PC-9 (cell line): ENCODE data around the gene GNG13. TPM values are rescaled to one million over a fixed set of nuclear protein-coding genes. Genes with fewer than 3 reads are reported as not detected.

ENCODE experiments used
- BruUV-seq: library from RNA; stranded (reverse); fragments of 400-500 nt; replicated peaks from 2 replicates; lab custom pipeline; 2021; lab: Mats Ljungman, UMichigan
- CTCF ChIA-PET: fragments of 300-600 bp; sonication (Branson Sonifier 250); formaldehyde crosslinking; loops from one replicate; lab custom pipeline; 2022; ENCODE audit warnings: antibody characterized with exemption; lab: Charles Lee
- POLR2A ChIA-PET: fragments of 300-600 bp; sonication (Branson Sonifier 250); formaldehyde crosslinking; loops from one replicate; lab custom pipeline; 2022; ENCODE audit warnings: antibody characterized with exemption; ENCODE audit not compliant: unreplicated experiment; lab: Charles Lee
- DNase-seq, 2 experiments: peaks; one replicate each; pipeline versions ENCODE4 v3.0.0 to v3.0.0-alpha.2; 2015 to 2022; ENCODE audit warnings: mixed read lengths in 1 of 2
- H2AFZ ChIP-seq: fragments of 200-600 bp; sonication (generic); 2 replicates; pipeline ENCODE4 v1.8.1; 2017; ENCODE audit warnings: antibody characterized with exemption
- H3F3A ChIP-seq: fragments of 200-600 bp; sonication (generic); 2 replicates; pipeline ENCODE4 v1.8.1; 2017; ENCODE audit warnings: antibody characterized with exemption, mild to moderate bottlenecking, low read depth; ENCODE audit not compliant: insufficient read depth
- H3K27ac ChIP-seq: fragments of 200-600 bp; sonication (generic); 2 replicates; pipeline ENCODE4 v1.6.1; 2016; ENCODE audit warnings: mixed run types
- H3K27me3 ChIP-seq: fragments of 200-600 bp; sonication (generic); 2 replicates; pipeline ENCODE4 v1.6.1; 2016; ENCODE audit warnings: low read depth, mixed run types; ENCODE audit not compliant: insufficient read depth
- H3K36me3 ChIP-seq: fragments of 200-600 bp; sonication (generic); 2 replicates; pipeline ENCODE4 v1.6.1; 2016; ENCODE audit warnings: low read depth, mixed run types
- H3K4me1 ChIP-seq: fragments of 200-600 bp; sonication (generic); replicated peaks from 2 replicates; pipeline ENCODE4 v1.6.1; 2016; ENCODE audit warnings: mixed run types; ENCODE audit not compliant: insufficient read depth
- H3K4me2 ChIP-seq: fragments of 200-600 bp; sonication (generic); 2 replicates; pipeline ENCODE4 v1.6.1; 2017; ENCODE audit warnings: mixed run types
- H3K4me3 ChIP-seq: fragments of 200-600 bp; sonication (generic); 2 replicates; pipeline ENCODE4 v1.6.1; 2016; ENCODE audit warnings: mixed run types
- H3K79me2 ChIP-seq: fragments of 200-600 bp; sonication (generic); 2 replicates; pipeline ENCODE4 v1.6.1; 2017; ENCODE audit warnings: low read depth, mixed run types
- H3K9me2 ChIP-seq: fragments of 200-600 bp; sonication (generic); 2 replicates; pipeline ENCODE4 v1.8.1; 2017; ENCODE audit warnings: mild to moderate bottlenecking; ENCODE audit not compliant: insufficient read depth
- H3K9me3 ChIP-seq: fragments of 200-600 bp; sonication (generic); 2 replicates; pipeline ENCODE4 v1.8.1; 2016; ENCODE audit warnings: low read depth; ENCODE audit not compliant: insufficient read depth
- H4K20me1 ChIP-seq: fragments of 200-600 bp; sonication (generic); 2 replicates; pipeline ENCODE4 v1.8.1; 2017; ENCODE audit not compliant: insufficient read depth
- EZH2 ChIP-seq: fragments of 200-600 bp; sonication (generic); IDR thresholded peaks from 2 replicates; pipeline ENCODE4 v1.8.0; 2017; ENCODE audit warnings: antibody characterized with exemption, low read depth
- intact Hi-C: fragments of 100-400 bp; cut with micrococcal nuclease; formaldehyde crosslinking; loops from one replicate; pipeline ENCODE4 v1.10.0; 2022; ENCODE audit not compliant: unreplicated experiment
- total RNA-seq: library from RNA; stranded (reverse); gene quantifications from 2 replicates; pipeline ENCODE4 v1.2.3, GENCODE V29; 2021
- TF ChIP-seq, protein P1 (sequence below): fragments of 200-600 bp; sonication (generic); conservative IDR thresholded peaks from 2 replicates; pipeline ENCODE4 v1.6.1; 2017; ENCODE audit warnings: mixed run types, antibody characterized with exemption, mild to moderate bottlenecking, moderate library complexity

Gene GNG13
- total RNA-seq, 1 experiment from 2014 or later = not detected

DNA sequence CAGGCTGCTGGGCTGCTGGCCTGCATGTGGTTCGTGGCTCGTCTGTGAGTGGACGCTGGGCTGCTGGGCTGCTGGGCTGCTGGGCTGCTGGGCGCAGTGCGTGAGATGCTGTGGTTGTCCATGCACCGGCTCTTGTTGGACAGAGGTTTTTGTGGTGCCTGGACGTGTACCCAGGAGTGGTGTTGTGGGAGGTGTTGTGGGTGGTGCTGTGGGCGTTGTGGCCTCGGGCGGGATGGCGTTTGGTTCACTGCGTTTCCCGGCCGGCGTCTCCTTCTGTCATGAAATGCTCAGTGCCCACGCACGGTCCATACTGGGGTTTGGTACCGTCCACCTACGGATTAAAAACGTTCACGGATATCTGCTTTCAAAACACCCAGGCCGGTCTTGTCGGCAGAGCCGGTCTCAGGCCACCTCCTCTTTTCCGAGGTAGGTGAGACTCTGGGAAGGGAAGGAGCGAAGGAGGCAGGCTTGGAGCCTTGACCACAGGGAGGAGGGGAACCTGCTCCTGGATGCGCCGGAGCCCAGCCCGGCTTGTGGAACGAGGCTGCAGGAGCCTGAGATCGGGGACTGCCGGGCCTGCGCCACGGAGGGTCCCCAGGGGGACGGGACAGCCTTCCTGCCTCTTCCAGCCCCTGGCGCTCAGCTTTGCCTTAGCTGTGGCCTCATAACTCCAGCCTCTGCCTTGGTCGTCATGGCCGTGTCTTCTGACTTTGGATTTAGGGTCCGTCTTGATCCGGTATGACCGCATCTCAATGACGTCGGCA is 29.8 kb upstream of the GNG13 start:
- TF ChIP-seq, protein P1, sequence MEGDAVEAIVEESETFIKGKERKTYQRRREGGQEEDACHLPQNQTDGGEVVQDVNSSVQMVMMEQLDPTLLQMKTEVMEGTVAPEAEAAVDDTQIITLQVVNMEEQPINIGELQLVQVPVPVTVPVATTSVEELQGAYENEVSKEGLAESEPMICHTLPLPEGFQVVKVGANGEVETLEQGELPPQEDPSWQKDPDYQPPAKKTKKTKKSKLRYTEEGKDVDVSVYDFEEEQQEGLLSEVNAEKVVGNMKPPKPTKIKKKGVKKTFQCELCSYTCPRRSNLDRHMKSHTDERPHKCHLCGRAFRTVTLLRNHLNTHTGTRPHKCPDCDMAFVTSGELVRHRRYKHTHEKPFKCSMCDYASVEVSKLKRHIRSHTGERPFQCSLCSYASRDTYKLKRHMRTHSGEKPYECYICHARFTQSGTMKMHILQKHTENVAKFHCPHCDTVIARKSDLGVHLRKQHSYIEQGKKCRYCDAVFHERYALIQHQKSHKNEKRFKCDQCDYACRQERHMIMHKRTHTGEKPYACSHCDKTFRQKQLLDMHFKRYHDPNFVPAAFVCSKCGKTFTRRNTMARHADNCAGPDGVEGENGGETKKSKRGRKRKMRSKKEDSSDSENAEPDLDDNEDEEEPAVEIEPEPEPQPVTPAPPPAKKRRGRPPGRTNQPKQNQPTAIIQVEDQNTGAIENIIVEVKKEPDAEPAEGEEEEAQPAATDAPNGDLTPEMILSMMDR = no peak
- TF ChIP-seq EZH2 = no peak
- H3K4me2 ChIP-seq = no peak overlapping the region
- no peak overlapping the region for H2AFZ ChIP-seq
- no peaks in the 10 kb centered on the region for H4K20me1 ChIP-seq
- ChIA-PET CTCF (interaction anchor here (0.7 kb wide), 1 partner anchor 32 kb away, joined by 3 read pairs; no protein-coding TSS in a partner anchor), POLR2A (no interaction called here)
- intact Hi-C loops = no loop called here
- no peak for DNase-seq
- H3K9me3 ChIP-seq = no peaks in the 10 kb centered on the region
- no peaks in the 10 kb centered on the region for H3F3A ChIP-seq
- no TSS peak for BruUV-seq
- H3K79me2 ChIP-seq = no peaks in the 10 kb centered on the region
- peaks cover 87% of the 10 kb centered on the region for H3K27me3 ChIP-seq
- no peak overlapping the region for H3K27ac ChIP-seq
- no peaks in the 10 kb centered on the region for H3K4me1 ChIP-seq
- H3K4me3 ChIP-seq = no peak overlapping the region
- no peaks in the 10 kb centered on the region for H3K36me3 ChIP-seq
- no peaks in the 10 kb centered on the region for H3K9me2 ChIP-seq

DNA sequence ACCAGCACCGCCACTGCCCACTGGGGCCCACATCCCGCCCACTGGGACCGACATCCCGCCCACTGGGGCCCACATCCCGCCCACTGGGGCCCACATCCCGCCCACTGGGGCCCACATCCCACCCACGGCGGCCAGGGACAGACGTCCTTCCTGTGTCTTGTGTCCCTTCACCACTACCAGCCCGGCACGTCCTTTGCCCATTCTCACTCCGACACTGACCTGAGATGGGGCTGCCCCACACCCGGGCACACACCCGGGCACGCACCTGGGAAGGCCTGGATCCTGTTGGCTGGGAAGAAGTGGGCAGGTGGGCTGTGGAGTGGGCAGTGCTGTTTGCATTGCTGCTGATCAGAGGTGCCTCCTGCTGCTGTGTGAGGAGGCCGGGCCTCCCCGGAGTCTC is 28.4 kb upstream of the GNG13 start:
- H3K27me3 ChIP-seq = peaks cover 87% of the 10 kb centered on the region
- no peak overlapping the region for H3K27ac ChIP-seq
- no peak for TF ChIP-seq EZH2
- TF ChIP-seq, protein P1 = no peak
- CTCF ChIA-PET = no interaction called here
- no peaks in the 10 kb centered on the region for H3K79me2 ChIP-seq
- no peaks in the 10 kb centered on the region for H3F3A ChIP-seq
- no peaks in the 10 kb centered on the region for H3K9me2 ChIP-seq
- no peak for DNase-seq
- intact Hi-C loops = no loop called here
- H3K4me1 ChIP-seq = no peaks in the 10 kb centered on the region
- POLR2A ChIA-PET = no interaction called here
- no peaks in the 10 kb centered on the region for H4K20me1 ChIP-seq
- H3K9me3 ChIP-seq = no peaks in the 10 kb centered on the region
- H3K36me3 ChIP-seq = no peaks in the 10 kb centered on the region
- no peak overlapping the region for H3K4me2 ChIP-seq
- no peak overlapping the region for H2AFZ ChIP-seq
- H3K4me3 ChIP-seq = no peak overlapping the region
- no TSS peak for BruUV-seq

DNA sequence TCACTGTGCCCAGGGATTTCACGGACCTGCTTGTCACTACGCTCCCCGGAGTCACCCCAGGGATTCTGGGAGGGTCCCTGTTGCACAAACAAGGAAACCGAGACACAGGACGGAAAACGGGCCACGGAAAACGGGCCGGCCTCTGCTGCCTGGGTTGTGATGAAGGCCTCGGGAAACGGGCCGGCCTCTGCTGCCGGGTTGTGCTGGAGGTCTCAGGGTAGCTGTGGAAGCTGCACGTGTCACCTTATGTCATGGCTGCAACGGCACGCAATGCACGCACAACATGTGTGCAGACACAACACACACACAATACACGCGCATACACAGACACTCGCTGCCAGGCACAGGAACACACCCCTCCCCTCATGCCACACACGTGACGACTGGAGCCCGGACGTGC is 27.0 kb upstream of the GNG13 start:
- Histone ChIP-seq H3K27ac (no peak overlapping the region), H3F3A (no peaks in the 10 kb centered on the region), H3K79me2 (no peaks in the 10 kb centered on the region), H3K4me3 (no peak overlapping the region), H3K9me3 (no peaks in the 10 kb centered on the region), H3K9me2 (no peaks in the 10 kb centered on the region), H2AFZ (no peak overlapping the region), H3K36me3 (no peaks in the 10 kb centered on the region), H3K4me1 (no peaks in the 10 kb centered on the region), H4K20me1 (no peaks in the 10 kb centered on the region), H3K4me2 (no peak overlapping the region), H3K27me3 (peaks cover 88% of the 10 kb centered on the region)
- POLR2A ChIA-PET = no interaction called here
- no peak for TF ChIP-seq EZH2
- TF ChIP-seq, protein P1 = no peak
- intact Hi-C loops = no loop called here
- CTCF ChIA-PET = no interaction called here
- DNase-seq = no peak
- no TSS peak for BruUV-seq
